ENCODE data around the gene C1QTNF6.
"Not testable (repeated sequence)": the region's sequence is repeated elsewhere in the genome, so short reads cannot be mapped to it uniquely, and the experiment has no call there.

Gene C1QTNF6

GRCh38 chr22:37187891-37188761 is at the start of gene C1QTNF6:
TSS of gene C1QTNF6 (minus strand) at chr22:37188247. CDS start at chr22:37188213, 34 bp downstream.
- DNase-seq (ENCODE audit: low spot score) = no peak

- no peak for DNase-seq (ENCODE audit: low spot score)
Observed at GRCh38 chr22:37235897-37236607, 48.0 kb upstream of the C1QTNF6 start.

- no peak for DNase-seq (ENCODE audit: low spot score)
Observed at GRCh38 chr22:37234736-37235711, 47.0 kb upstream of the C1QTNF6 start.

- no peak for DNase-seq (ENCODE audit: low spot score)
Observed at GRCh38 chr22:37233751-37234631, 45.9 kb upstream of the C1QTNF6 start.

GRCh38 chr22:37233371-37233750 is 45.3 kb upstream of the C1QTNF6 start:
- DNase-seq (ENCODE audit: low spot score) = not testable (repeated sequence)

- DNase-seq (ENCODE audit: low spot score) = no peak
Observed at GRCh38 chr22:37232140-37232998, 44.3 kb upstream of the C1QTNF6 start.

- no peak for DNase-seq (ENCODE audit: low spot score)
Observed at GRCh38 chr22:37231406-37232139, 43.5 kb upstream of the C1QTNF6 start.

- no peak for DNase-seq (ENCODE audit: low spot score)
Observed at GRCh38 chr22:37230673-37231405, 42.8 kb upstream of the C1QTNF6 start.

- peak; percentile 37 for DNase-seq (ENCODE audit: low spot score)
Observed at GRCh38 chr22:37229805-37230672, 42.0 kb upstream of the C1QTNF6 start.

GRCh38 chr22:37229012-37229804 is 41.2 kb upstream of the C1QTNF6 start:
- peak; percentile 50 for DNase-seq (ENCODE audit: low spot score)

GRCh38 chr22:37228106-37229011 is 40.3 kb upstream of the C1QTNF6 start:
- no peak for DNase-seq (ENCODE audit: low spot score)

GRCh38 chr22:37226514-37226913 is 38.5 kb upstream of the C1QTNF6 start:
- DNase-seq (ENCODE audit: low spot score) = no peak

GRCh38 chr22:37226087-37226486 is 38.0 kb upstream of the C1QTNF6 start:
- DNase-seq (ENCODE audit: low spot score) = no peak

- DNase-seq (ENCODE audit: low spot score) = no peak
Observed at GRCh38 chr22:37225481-37225880, 37.4 kb upstream of the C1QTNF6 start.

GRCh38 chr22:37224757-37225420 is 36.8 kb upstream of the C1QTNF6 start:
- no peak for DNase-seq (ENCODE audit: low spot score)

All from RKO (cell line).